ENCODE measurements around the gene TECPR2.
A peak's percentile ranks its signal among the peaks of the same experiment; 100 is the strongest.
"Not testable (repeated sequence)": the region's sequence is repeated elsewhere in the genome, so short reads cannot be mapped to it uniquely, and the experiment has no call there.

Gene TECPR2

GRCh38 chr14:102525929-102526497, 163.3 kb downstream of the TECPR2 start:
- DNase-seq (ENCODE audit: low read depth): no peak

DNA sequence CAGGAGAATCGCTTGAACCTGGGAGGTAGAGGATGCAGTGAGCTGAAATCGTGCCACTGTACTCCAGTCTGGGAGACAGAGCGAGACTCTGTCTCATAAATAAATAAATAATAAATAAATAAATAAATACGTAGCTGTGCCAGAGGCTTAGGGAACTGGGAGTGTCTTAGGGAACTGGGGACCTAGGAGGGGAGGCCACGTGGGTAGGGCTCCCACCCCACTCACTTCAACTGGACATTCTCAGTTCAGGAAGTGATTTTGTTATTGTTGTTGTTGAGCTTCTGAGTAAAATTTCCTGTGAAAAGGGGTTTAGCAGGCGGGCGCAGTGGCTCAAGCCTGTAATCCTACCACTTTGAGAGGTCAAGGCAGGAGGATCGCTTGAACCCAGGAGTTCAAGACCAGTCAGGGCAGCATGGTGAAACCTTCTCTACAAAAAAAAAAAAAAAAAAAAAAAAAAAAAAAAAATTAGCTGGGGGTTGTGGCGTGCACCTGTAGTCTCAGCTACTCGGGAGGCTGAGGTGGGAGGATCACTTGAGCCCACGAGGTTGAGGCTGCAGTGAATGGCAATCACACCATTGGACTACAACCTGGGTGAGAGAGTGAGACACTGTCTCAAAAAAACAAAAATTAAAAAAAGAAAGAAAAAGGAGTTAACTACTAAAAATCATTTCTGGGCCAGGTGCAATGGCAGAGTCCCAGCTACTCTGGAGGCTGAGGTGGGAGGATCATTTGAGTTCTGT, 165.9 kb downstream of the TECPR2 start:
- no peak for DNase-seq (ENCODE audit: low read depth)

- DNase-seq (ENCODE audit: low read depth): no peak
Observed at GRCh38 chr14:102530828-102531478, 168.2 kb downstream of the TECPR2 start.

- DNase-seq (ENCODE audit: low read depth): no peak
Observed at GRCh38 chr14:102532204-102532658, 169.5 kb downstream of the TECPR2 start.

GRCh38 chr14:102537981-102538601, 175.3 kb downstream of the TECPR2 start:
- no peak for DNase-seq (ENCODE audit: low read depth)

DNA sequence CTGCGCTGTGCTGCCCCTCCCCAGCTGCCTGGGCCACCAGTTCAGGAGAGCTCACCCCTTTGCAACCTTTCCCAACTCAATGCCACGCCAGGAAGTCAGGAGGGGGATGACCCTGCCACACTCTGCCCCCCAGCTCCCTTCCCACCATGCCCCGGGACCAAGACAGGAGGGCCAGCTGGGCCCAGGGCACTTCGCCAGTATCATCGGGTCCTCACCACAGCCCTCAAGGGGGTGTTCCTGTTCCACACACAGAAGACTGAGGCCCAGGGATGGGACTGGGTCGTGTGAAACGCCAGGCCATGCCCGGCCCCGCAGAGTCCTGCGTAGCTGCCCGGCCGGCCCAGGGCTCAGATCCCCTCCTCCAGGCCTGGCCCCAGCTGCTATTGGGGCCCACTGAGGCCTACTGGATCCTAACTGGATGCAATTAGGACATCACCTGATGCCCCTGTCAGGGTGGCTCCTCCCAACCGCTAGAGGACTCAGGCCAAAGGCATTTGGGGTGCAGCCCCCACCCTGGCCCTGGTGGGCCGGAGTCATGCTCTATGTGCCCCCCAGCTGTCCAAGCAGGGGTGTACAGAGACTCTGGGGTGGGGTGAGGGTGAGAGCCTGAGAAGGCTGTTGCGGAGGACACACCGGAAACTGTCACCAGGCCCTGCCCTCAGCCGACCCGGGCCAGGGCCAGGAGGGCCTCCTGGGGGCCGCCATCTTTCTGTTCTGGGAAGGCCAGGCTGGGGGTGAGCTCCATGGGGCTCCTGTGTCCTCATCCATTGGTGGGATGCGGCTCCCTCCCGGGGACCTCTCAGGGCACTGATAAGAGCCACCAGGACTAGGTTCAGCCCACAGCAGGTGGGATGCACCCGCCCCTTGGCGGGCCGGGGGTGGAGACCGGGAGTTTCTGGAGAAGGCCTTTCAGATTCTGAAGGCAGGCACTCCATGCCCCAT, 176.1 kb downstream of the TECPR2 start:
- no peak for DNase-seq (ENCODE audit: low read depth)

DNA sequence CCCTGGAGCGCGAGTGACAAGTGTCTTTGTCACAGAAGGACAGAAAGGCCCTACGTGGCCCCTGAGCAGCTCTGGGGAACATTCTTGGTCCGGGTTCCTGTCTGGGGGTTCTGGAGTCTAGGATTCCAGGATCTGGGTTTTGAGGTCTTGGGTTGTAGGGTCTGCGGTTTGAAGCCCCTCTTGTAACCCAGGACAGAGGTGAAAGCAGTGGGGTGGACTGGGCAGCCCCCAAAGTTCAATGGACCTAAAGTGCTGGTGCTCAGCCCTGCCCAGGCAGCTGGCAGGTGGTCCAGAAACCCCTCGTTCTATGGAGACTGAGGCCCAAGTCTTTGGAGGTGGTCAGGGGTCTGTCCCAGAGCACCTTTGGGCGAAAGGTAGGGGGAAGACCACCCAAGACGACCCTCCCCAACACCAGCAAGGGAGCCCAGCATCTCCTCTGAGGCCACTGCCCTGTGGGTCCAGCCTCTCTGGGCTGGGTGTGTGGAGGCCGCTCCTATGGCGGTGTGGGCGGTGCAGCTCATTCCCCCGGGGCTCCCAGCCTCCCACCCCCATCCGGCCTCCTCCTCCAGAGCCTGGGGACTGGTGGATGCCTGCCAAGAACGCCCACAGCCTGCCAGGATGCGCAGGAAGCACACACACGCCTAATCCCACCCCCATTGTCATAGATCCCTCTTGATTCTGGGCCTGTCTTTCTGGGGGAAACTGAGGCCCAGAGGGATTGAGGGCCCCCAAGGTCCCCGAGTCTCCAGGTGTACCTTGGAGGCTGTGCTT, 177.0 kb downstream of the TECPR2 start:
- peak; percentile 78 for DNase-seq (ENCODE audit: low read depth)

GRCh38 chr14:102540315-102541028, 177.7 kb downstream of the TECPR2 start:
- DNase-seq (ENCODE audit: low read depth): no peak

DNA sequence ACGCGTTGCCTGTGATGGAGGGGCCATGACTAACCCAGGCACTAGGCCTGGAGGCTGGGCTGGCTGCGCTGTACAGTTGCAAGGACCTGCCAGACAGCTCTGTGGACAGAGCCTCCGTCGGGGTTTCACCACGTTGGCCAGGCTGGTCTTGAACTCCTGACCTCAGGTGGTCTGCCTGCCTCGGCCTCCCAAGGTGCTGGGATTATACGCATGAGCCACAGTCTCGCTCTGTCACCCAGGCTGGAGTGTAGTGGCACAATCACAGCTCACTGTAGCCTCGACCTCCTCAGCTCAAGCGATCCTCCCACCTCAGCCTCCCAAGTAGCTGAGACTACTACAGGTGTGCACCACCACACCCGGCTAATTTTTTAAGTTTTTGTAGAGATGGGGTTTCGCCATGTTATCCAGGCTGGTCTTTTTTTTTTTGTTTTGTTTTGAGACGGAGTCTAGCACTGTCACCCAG, 178.3 kb downstream of the TECPR2 start:
- not testable (repeated sequence) for DNase-seq (ENCODE audit: low read depth)

- no peak for DNase-seq (ENCODE audit: low read depth)
Observed at GRCh38 chr14:102541771-102542170, 179.0 kb downstream of the TECPR2 start.

DNA sequence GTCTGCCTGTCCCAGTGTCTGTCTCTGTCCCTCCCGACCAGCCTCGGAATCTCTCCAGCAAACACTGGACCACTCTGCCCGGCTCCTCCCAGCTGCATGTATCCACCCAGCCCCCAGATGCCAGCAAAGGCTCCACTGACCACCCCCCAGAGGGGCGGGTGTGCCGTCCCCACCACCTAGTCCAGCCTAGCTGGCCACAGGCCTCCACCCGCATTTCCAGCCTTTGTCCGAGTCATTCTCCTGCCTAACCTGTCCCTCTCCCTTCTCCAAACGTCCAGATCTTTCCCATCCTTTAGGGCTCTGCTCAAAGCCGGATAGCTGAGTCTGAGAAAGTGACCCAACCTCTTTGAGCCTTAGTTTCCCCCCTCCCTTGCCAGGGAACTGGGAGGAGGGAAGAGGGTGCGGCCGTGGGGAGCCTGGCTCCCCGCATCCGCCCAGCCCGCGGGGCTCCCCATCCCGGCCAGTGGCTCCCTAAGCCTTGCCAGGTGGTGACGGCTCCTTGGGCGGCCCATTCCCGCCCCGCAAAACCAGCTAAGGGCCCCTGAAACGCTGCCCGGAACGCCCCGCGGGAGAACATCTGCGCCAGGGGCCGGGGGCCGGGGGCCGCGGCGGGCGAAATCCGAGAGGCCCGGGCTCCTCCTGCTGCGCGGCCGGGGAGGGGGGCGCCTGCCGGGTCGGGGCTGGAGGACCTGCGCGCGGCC, 181.5 kb downstream of the TECPR2 start:
- DNase-seq (ENCODE audit: low read depth): no peak

- DNase-seq (ENCODE audit: low read depth): no peak
Observed at GRCh38 chr14:102544747-102545460, 182.2 kb downstream of the TECPR2 start.

GRCh38 chr14:102545461-102546265, 182.9 kb downstream of the TECPR2 start:
- peak; percentile 62 for DNase-seq (ENCODE audit: low read depth)

DNA sequence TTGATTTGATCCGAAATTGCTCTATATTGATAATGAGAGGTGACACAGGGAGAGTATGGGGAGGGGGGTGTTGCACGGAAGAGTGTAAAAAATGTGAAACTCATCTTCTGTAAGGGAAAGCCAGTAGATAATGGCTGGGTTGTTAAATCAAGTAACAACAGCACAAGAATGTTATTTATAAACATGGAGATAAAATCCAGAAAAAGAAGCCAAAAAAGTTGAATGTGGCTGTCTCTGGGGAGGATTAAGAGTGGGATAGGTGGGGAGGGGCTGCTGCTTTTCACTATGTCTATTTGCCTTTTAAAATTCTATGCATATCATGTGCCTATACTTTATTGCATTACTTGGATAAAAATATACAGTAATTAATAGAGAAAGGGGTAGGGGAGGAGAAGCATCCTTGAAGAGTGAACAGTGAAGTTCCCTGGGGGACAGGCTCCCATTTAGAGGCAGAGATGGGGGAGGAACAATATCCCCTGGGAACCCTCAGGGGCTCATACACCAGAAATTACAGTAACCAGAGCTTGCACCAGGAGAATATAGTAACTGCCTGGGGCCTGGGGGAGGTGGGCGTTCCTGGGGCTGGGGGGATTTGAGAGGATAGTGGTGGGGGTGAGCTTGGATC, 186.0 kb downstream of the TECPR2 start:
- no peak for DNase-seq (ENCODE audit: low read depth)

GRCh38 chr14:102550927-102551401, 188.2 kb downstream of the TECPR2 start:
- DNase-seq (ENCODE audit: low read depth): not testable (repeated sequence)
